ENCODE results near the gene FRK.
"Not testable (repeated sequence)": the region's sequence is repeated elsewhere in the genome, so short reads cannot be mapped to it uniquely, and the experiment has no call there.

Gene FRK

GRCh38 chr6:115976321-115976870 is 84.3 kb downstream of the FRK start:
- H3K27ac Mint-ChIP-seq, result no peak overlapping the region
- no peaks in the 10 kb centered on the region for H3K27me3 Mint-ChIP-seq (ENCODE audit: low read depth)
- H3K4me3 Mint-ChIP-seq, result no peak overlapping the region
- no peaks in the 10 kb centered on the region for H3K9me3 Mint-ChIP-seq
- TF ChIP-seq CTCF (IDR thresholded peaks at IDR 0.05; ENCODE audit: unreplicated experiment in 3 of 3), result no peak
- H3K4me1 Mint-ChIP-seq, result no peaks in the 10 kb centered on the region
- H3K36me3 Mint-ChIP-seq (ENCODE audit: low read depth), result no peaks in the 10 kb centered on the region

- TF ChIP-seq CTCF (IDR thresholded peaks at IDR 0.05; ENCODE audit: unreplicated experiment in 3 of 3), result no peak
- no peaks in the 10 kb centered on the region for H3K4me1 Mint-ChIP-seq
- H3K9me3 Mint-ChIP-seq, result no peaks in the 10 kb centered on the region
These were observed 88.0 kb downstream of the FRK start for GRCh38 chr6:115972679-115973078.

GRCh38 chr6:115971785-115972184 is 88.9 kb downstream of the FRK start:
- Mint-ChIP-seq H3K4me1 (no peaks in the 10 kb centered on the region), H3K36me3 (ENCODE audit: low read depth) (no peaks in the 10 kb centered on the region), H3K4me3 (no peak overlapping the region), H3K9me3 (no peaks in the 10 kb centered on the region), H3K27me3 (ENCODE audit: low read depth) (no peaks in the 10 kb centered on the region), H3K27ac (no peak overlapping the region)
- no peak for TF ChIP-seq CTCF (IDR thresholded peaks at IDR 0.05; ENCODE audit: unreplicated experiment in 3 of 3)

More at GRCh38 chr6:115972679-115973078, 88.0 kb downstream of the FRK start:
- H3K36me3 Mint-ChIP-seq (ENCODE audit: low read depth), result no peaks in the 10 kb centered on the region
- H3K4me3 Mint-ChIP-seq, result no peak overlapping the region
- no peaks in the 10 kb centered on the region for H3K27me3 Mint-ChIP-seq (ENCODE audit: low read depth)
- H3K27ac Mint-ChIP-seq, result no peak overlapping the region

GRCh38 chr6:115969930-115970273 is 90.8 kb downstream of the FRK start:
- no peak for TF ChIP-seq CTCF (IDR thresholded peaks at IDR 0.05; ENCODE audit: unreplicated experiment in 3 of 3)
- Mint-ChIP-seq H3K4me3 (no peak overlapping the region), H3K9me3 (no peaks in the 10 kb centered on the region), H3K27me3 (ENCODE audit: low read depth) (no peaks in the 10 kb centered on the region), H3K36me3 (ENCODE audit: low read depth) (no peaks in the 10 kb centered on the region), H3K4me1 (no peaks in the 10 kb centered on the region), H3K27ac (no peak overlapping the region)

- no peak for TF ChIP-seq CTCF (IDR thresholded peaks at IDR 0.05; ENCODE audit: unreplicated experiment in 3 of 3)
- Mint-ChIP-seq H3K27ac (no peak overlapping the region), H3K27me3 (ENCODE audit: low read depth) (no peaks in the 10 kb centered on the region), H3K36me3 (ENCODE audit: low read depth) (no peaks in the 10 kb centered on the region), H3K4me1 (no peaks in the 10 kb centered on the region), H3K4me3 (no peak overlapping the region), H3K9me3 (no peaks in the 10 kb centered on the region)
These were observed 91.3 kb downstream of the FRK start for GRCh38 chr6:115969207-115969929.

GRCh38 chr6:115960286-115960685 is 100.4 kb downstream of the FRK start:
- not testable (repeated sequence) for H3K4me1 Mint-ChIP-seq; H3K27me3 Mint-ChIP-seq (ENCODE audit: low read depth); H3K4me3 Mint-ChIP-seq; H3K27ac Mint-ChIP-seq; H3K9me3 Mint-ChIP-seq; H3K36me3 Mint-ChIP-seq (ENCODE audit: low read depth)
